Mesenchymal stem cell (in vitro differentiated cells and primary cell): ENCODE results near the gene KAT6B.

Experiments used
- DNase-seq: peaks from one replicate; pipeline ENCODE4 v3.0.0-alpha.2; 2013
- H2AFZ ChIP-seq: one replicate; pipeline ENCODE4 v1.6.1; 2013; ENCODE audit warnings: low read depth, mild to moderate bottlenecking, control low read depth, inconsistent platforms, low read length, moderate library complexity
- H2AK5ac ChIP-seq: 2 replicates; pipeline ENCODE4 v1.6.1; 2013; ENCODE audit warnings: low read length, moderate library complexity, mild to moderate bottlenecking, inconsistent platforms; ENCODE audit not compliant: severe bottlenecking
- H2BK120ac ChIP-seq: one replicate; pipeline ENCODE4 v1.6.1; 2013; ENCODE audit warnings: low read depth, mild to moderate bottlenecking, inconsistent platforms, low read length, moderate library complexity
- H2BK12ac ChIP-seq, 2 experiments: one replicate each; pipeline ENCODE4 v1.6.1; 2013; ENCODE audit warnings: inconsistent platforms in 2 of 2, low read length in 2 of 2, mild to moderate bottlenecking in 2 of 2, moderate library complexity in 2 of 2, control low read depth in 1 of 2
- H2BK15ac ChIP-seq: one replicate; pipeline ENCODE4 v1.6.1; 2013; ENCODE audit warnings: mild to moderate bottlenecking, low read depth, inconsistent platforms; ENCODE audit not compliant: poor library complexity, severe bottlenecking
- H2BK5ac ChIP-seq: 2 replicates; pipeline ENCODE4 v1.6.1; 2013; ENCODE audit warnings: low read depth, mild to moderate bottlenecking, low read length, control low read depth, inconsistent platforms; ENCODE audit not compliant: poor library complexity, severe bottlenecking
- H3K14ac ChIP-seq, 2 experiments: one replicate each; pipeline ENCODE4 v1.6.1; 2013; ENCODE audit warnings: inconsistent platforms in 2 of 2, low read length in 2 of 2, control low read depth in 1 of 2, mild to moderate bottlenecking in 1 of 2, moderate library complexity in 1 of 2
- H3K18ac ChIP-seq, 2 experiments: one replicate each; pipeline ENCODE4 v1.6.1; 2013; ENCODE audit warnings: inconsistent platforms in 2 of 2, low read length in 2 of 2, control low read depth in 1 of 2, low read depth in 1 of 2, mild to moderate bottlenecking in 1 of 2
- H3K23ac ChIP-seq, 2 experiments: one replicate each; pipeline ENCODE4 v1.6.1; 2013; ENCODE audit warnings: inconsistent platforms in 2 of 2, low read length in 2 of 2, mild to moderate bottlenecking in 2 of 2, moderate library complexity in 2 of 2, control low read depth in 1 of 2
- H3K27ac ChIP-seq: 2 replicates; pipeline ENCODE4 v1.5.1; 2013; ENCODE audit warnings: mild to moderate bottlenecking, moderate library complexity, low read length, control low read depth, inconsistent platforms; ENCODE audit not compliant: poor library complexity, severe bottlenecking
- H3K27me3 ChIP-seq, 2 experiments: 2 replicates each; pipeline versions ENCODE4 v1.6.1 to v1.7.0; 2013; ENCODE audit warnings: low read length in 2 of 2, mild to moderate bottlenecking in 2 of 2, moderate library complexity in 2 of 2, control low read depth in 1 of 2, inconsistent platforms in 1 of 2; ENCODE audit not compliant: control insufficient read depth in 1 of 2, insufficient read depth in 1 of 2
- H3K36me3 ChIP-seq, 2 experiments: 2 replicates each; pipeline versions ENCODE4 v1.6.1 to v1.7.0; 2013; ENCODE audit warnings: low read length in 2 of 2, control low read depth in 1 of 2, inconsistent platforms in 1 of 2, low read depth in 1 of 2, mild to moderate bottlenecking in 1 of 2; ENCODE audit not compliant: insufficient read depth in 2 of 2, control insufficient read depth in 1 of 2
- H3K4ac ChIP-seq, 2 experiments: one replicate each; pipeline ENCODE4 v1.6.1; 2013; ENCODE audit warnings: inconsistent platforms in 2 of 2, low read length in 2 of 2, mild to moderate bottlenecking in 2 of 2, moderate library complexity in 2 of 2, control low read depth in 1 of 2, low read depth in 1 of 2
- H3K4me1 ChIP-seq: 2 replicates; pipeline ENCODE4 v1.6.1; 2013; ENCODE audit warnings: low read depth, low read length, control low read depth; ENCODE audit not compliant: control insufficient read depth, insufficient read depth
- H3K4me2 ChIP-seq: 2 replicates; pipeline ENCODE4 v1.6.1; 2013; ENCODE audit warnings: low read length, mild to moderate bottlenecking, inconsistent platforms; ENCODE audit not compliant: poor library complexity, severe bottlenecking
- H3K4me3 ChIP-seq, 2 experiments: 2 replicates each; pipeline versions ENCODE4 v1.5.1 to v1.7.0; 2013; ENCODE audit warnings: low read length in 2 of 2, mild to moderate bottlenecking in 2 of 2, control low read depth in 1 of 2, low read depth in 1 of 2; ENCODE audit not compliant: insufficient read depth in 1 of 2
- H3K79me1 ChIP-seq: replicated peaks from 2 replicates; pipeline ENCODE4 v1.6.1; 2013; ENCODE audit warnings: mild to moderate bottlenecking, control low read depth, low read length, inconsistent platforms; ENCODE audit not compliant: poor library complexity, severe bottlenecking
- H3K9ac ChIP-seq: 2 replicates; pipeline ENCODE4 v1.7.0; 2013; ENCODE audit warnings: mild to moderate bottlenecking, low read length, moderate library complexity
- H3K9me3 ChIP-seq: 2 replicates; pipeline ENCODE4 v1.7.0; 2013; ENCODE audit warnings: mild to moderate bottlenecking, low read length; ENCODE audit not compliant: control insufficient read depth
- H4K8ac ChIP-seq: one replicate; pipeline ENCODE4 v1.6.1; 2013; ENCODE audit warnings: inconsistent platforms, mild to moderate bottlenecking, low read length, moderate library complexity
- H4K91ac ChIP-seq: one replicate; pipeline ENCODE4 v1.6.1; 2013; ENCODE audit warnings: mild to moderate bottlenecking, low read length, inconsistent platforms
- WGBS: methylation state at CpG from one replicate; pipeline ENCODE4 v1.1.7; 2013; ENCODE audit warnings: mixed read lengths; 5-methylcytosine and 5-hydroxymethylcytosine counted together

The KAT6B gene

DNA sequence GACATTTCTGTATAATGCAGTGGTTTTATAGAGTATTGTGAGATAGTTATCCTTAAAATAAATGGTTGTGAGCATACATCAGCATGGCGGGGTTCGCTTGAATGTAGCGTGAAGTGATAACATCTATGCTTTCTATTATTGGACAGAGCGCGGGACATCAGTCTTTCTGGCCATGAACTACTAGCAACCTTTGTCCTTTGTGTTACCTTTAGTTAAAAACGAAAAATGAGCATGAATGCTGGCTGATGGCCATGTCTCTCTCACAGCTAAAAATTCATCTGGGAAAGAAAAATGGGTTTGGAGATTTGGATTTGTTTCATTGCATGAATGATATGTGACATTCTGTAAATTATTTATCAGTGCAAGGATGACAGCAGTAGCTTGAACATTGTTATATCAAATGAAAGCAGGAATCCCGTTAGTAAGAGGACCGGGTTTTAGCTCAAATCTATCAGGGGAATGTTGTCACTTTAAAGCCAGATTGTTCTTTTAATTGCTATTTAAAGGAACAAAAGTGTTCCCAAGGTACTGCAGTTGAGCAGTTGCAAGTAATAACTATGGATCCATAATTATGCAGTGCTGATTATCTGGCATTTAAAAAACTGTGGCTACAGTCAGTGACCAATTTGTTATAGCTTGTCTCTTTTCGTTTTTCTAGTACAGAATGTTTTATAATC is 131.0 kb downstream of the KAT6B start:
- Histone ChIP-seq H3K9ac (peak overlapping the region; percentile 39), H3K14ac (no peak overlapping the region), H3K4me2 (no peak overlapping the region), H3K9me3 (no peaks in the 10 kb centered on the region), H3K23ac (no peak overlapping the region), H2BK120ac (no peak overlapping the region), H4K91ac (no peak overlapping the region), H3K79me1 (peaks cover 12% of the 10 kb centered on the region), H3K36me3 (peaks cover 2 to 6% of the 10 kb centered on the region in 2 experiments), H3K18ac (no peak overlapping the region), H2BK15ac (no peak overlapping the region), H2AK5ac (no peak overlapping the region), H3K27me3 (no peaks in the 10 kb centered on the region), H3K4me1 (peaks cover 2% of the 10 kb centered on the region), H2BK5ac (no peak overlapping the region), H2BK12ac (no peak overlapping the region), H3K27ac (no peak overlapping the region), H2AFZ (no peak overlapping the region), H3K4me3 (peak overlapping the region in 1 of 2 experiments; percentile 45), H3K4ac (no peak overlapping the region), H4K8ac (no peak overlapping the region)
- 95% methylated on average over 8 of the region's 9 CpGs for WGBS
- DNase-seq = no peak

DNA sequence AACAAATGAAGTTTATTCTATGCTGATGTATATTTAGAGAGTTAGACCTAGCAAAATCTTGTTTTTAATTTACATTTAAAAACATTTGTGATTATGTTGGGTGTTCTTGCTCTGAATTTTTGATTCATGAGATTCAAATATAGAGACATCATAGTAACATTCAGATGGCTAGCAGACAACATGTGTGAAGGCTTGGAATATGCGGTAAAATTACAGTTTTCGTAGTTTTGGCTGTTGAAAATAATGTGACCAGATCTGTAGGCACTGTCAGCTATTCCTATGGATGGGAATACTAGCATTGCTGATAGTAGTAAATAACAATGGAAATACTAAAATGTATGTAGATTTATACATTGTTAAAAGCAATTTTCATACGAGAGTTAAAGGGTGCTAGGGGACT is 131.9 kb downstream of the KAT6B start:
- Histone ChIP-seq H2AFZ (no peak overlapping the region), H3K4me2 (no peak overlapping the region), H3K18ac (no peak overlapping the region), H3K27ac (no peak overlapping the region), H3K9ac (no peak overlapping the region), H3K4ac (no peak overlapping the region), H3K14ac (no peak overlapping the region), H3K9me3 (no peaks in the 10 kb centered on the region), H3K4me3 (no peak overlapping the region), H4K91ac (no peak overlapping the region), H3K27me3 (no peaks in the 10 kb centered on the region), H4K8ac (no peak overlapping the region), H3K36me3 (peaks cover 2 to 6% of the 10 kb centered on the region in 2 experiments), H2BK12ac (no peak overlapping the region), H2AK5ac (no peak overlapping the region), H3K23ac (no peak overlapping the region), H3K79me1 (peaks cover 13% of the 10 kb centered on the region), H2BK120ac (no peak overlapping the region), H3K4me1 (peaks cover 2% of the 10 kb centered on the region), H2BK15ac (no peak overlapping the region), H2BK5ac (no peak overlapping the region)
- 94% methylated on average over 3 of the region's 3 CpGs for WGBS
- DNase-seq = no peak

DNA sequence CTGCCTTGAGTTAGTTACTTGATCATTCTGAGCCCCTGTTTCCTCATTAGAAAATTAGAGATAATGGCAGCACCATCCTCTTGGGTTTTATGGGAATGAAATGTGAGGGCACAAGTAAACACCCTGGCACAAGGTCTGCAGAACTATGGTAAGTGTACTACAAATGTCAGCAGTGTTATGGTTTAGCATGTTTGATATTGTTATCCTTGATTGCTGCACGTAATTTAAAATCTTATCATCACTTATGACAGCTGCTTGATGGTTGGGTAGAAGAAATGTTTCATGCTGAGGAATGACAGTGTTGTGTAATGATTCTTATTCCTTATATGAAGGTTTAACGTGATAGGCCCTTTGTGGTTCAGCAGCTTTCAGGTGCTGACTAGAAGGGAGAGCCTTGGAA is 134.3 kb downstream of the KAT6B start:
- H3K27me3 ChIP-seq = no peaks in the 10 kb centered on the region
- no peak overlapping the region for H3K27ac ChIP-seq
- H3K79me1 ChIP-seq = peaks cover 11% of the 10 kb centered on the region
- no peak overlapping the region for H2AFZ ChIP-seq
- no peak overlapping the region for H3K9ac ChIP-seq
- WGBS = 98% methylated on average over 2 of the region's 2 CpGs
- H3K4me3 ChIP-seq = no peak overlapping the region
- H2BK120ac ChIP-seq = no peak overlapping the region
- peaks cover 2% of the 10 kb centered on the region for H3K4me1 ChIP-seq
- no peak overlapping the region for H3K18ac ChIP-seq
- no peak overlapping the region for H2BK15ac ChIP-seq
- no peak for DNase-seq
- no peak overlapping the region for H3K23ac ChIP-seq
- no peak overlapping the region for H2BK5ac ChIP-seq
- H3K9me3 ChIP-seq = no peaks in the 10 kb centered on the region
- H3K4ac ChIP-seq = no peak overlapping the region
- H4K91ac ChIP-seq = no peak overlapping the region
- H3K14ac ChIP-seq = no peak overlapping the region
- no peak overlapping the region for H3K4me2 ChIP-seq
- peaks cover 2 to 10% of the 10 kb centered on the region in 2 experiments for H3K36me3 ChIP-seq
- no peak overlapping the region for H2AK5ac ChIP-seq
- no peak overlapping the region for H4K8ac ChIP-seq
- no peak overlapping the region for H2BK12ac ChIP-seq

DNA sequence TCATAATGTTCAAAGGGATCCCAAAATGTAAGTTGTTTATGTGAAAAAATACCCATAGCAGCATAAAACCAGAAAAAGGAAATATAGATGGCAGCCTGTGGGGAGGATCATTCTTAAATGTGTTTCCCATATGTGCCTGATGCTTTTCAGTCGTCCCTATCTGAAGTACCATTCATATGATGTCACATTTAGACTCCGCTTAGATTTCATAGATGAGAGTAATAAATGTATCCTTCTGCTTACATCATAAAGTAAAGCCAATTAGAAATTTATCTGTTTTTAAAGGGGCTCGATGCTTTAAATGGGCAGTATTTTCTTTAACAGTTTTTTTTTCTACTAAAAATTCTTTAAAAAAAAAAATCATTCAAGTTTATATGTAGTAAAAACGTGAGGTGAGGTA is 136.1 kb downstream of the KAT6B start:
- Histone ChIP-seq H3K23ac (no peak overlapping the region), H2BK5ac (no peak overlapping the region), H4K91ac (no peak overlapping the region), H3K4ac (no peak overlapping the region), H2BK120ac (no peak overlapping the region), H3K4me1 (no peaks in the 10 kb centered on the region), H3K14ac (no peak overlapping the region), H4K8ac (no peak overlapping the region), H3K18ac (no peak overlapping the region), H3K36me3 (peaks cover 2 to 10% of the 10 kb centered on the region in 2 experiments), H2BK12ac (no peak overlapping the region), H2AFZ (no peak overlapping the region), H3K79me1 (peaks cover 10% of the 10 kb centered on the region), H3K9me3 (no peaks in the 10 kb centered on the region), H2AK5ac (no peak overlapping the region), H3K9ac (no peak overlapping the region), H3K27ac (no peak overlapping the region), H2BK15ac (no peak overlapping the region), H3K27me3 (no peaks in the 10 kb centered on the region), H3K4me3 (no peak overlapping the region), H3K4me2 (no peak overlapping the region)
- DNase-seq = no peak
- 79% methylated on average over 2 of the region's 4 CpGs for WGBS
